ENCODE data around the gene MARK4. TPM values are rescaled to one million over a fixed set of nuclear protein-coding genes. Genes with fewer than 3 reads are reported as not detected.

The MARK4 gene
- total RNA-seq, 2 experiments from 2014 or later: 25.9 to 29.4 TPM

DNA sequence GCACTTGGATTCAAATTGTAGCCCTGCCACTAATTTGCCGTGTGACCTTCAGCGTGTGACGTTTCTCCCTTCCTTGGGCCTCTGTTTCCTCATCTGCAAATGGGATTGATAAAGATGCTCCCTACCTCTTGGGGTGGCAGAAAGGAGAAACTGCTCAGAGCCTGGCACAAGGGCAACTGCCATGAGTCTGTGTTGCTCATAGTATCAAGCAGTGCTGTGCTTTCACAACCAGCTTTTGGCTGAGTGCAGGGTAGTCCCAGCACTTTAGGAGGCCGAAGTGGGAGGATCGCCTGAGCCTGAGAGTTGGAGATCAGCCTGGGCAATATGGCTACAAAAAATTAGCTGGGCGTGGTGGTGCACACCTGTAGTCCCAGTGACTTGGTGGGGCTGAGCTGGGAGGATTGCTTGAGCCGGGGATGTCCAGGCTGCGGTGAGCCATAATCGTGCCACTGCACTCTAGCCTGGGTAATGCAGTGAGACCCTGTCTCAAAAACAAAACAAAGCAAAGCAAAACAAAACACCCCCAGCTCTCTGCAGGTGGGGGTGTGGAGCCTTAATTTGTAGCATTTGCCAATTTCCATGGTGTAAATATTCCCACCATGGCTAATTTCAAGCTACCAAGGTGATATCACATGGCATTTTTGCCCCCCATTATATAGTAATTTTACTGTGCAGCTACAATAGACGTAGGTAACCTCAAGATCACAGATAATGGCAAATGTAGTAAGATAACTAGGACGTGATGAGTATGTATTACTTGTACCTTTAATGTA is 1.6 kb upstream of the MARK4 start:
- Mint-ChIP-seq H3K36me3 (no peaks in the 10 kb centered on the region), H3K4me1 (peaks cover 33% of the 10 kb centered on the region), H3K9me3 (ENCODE audit: low read depth) (no peaks in the 10 kb centered on the region), H3K27me3 (peaks cover 2% of the 10 kb centered on the region), H3K4me3 (no peak overlapping the region), H3K27ac (no peak overlapping the region)
- no peak for ATAC-seq
- no peak for DNase-seq
- CTCF ChIA-PET: interaction anchor here (0.6 to 1.9 kb wide), 19 partner anchors 8 to 190 kb away, joined by 3 to 12 read pairs (median 3); partner anchors contain the start of genes BLOC1S3, PPP1R37 and TRAPPC6A

- Mint-ChIP-seq H3K4me3 (peak overlapping the region; percentile 78), H3K36me3 (no peaks in the 10 kb centered on the region), H3K27ac (peak overlapping the region; percentile 78), H3K27me3 (peaks cover 2% of the 10 kb centered on the region), H3K4me1 (peaks cover 35% of the 10 kb centered on the region), H3K9me3 (ENCODE audit: low read depth) (no peaks in the 10 kb centered on the region)
- ATAC-seq (no peak), DNase-seq (no peak)
- CTCF ChIA-PET: interaction anchor here (0.7 to 1.9 kb wide), 6 partner anchors 72 to 191 kb away, joined by 3 to 12 read pairs (median 4); partner anchors contain the start of genes BLOC1S3, PPP1R37 and TRAPPC6A
These were observed 747 bp upstream of the MARK4 start for GRCh38 chr19:45250216-45250831.

- CTCF ChIA-PET: interaction anchor here (0.8 to 1.8 kb wide), 4 partner anchors 73 to 227 kb away, joined by 3 to 4 read pairs (median 4); partner anchors contain the start of gene BLOC1S3
These were observed 632 bp downstream of the MARK4 start for GRCh38 chr19:45251452-45252354.

GRCh38 chr19:45253396-45254027 is 2.4 kb downstream of the MARK4 start:
- Mint-ChIP-seq H3K4me1 (peaks cover 33% of the 10 kb centered on the region), H3K27ac (no peak overlapping the region)
- DNase-seq: no peak

More at GRCh38 chr19:45251452-45252354, 632 bp downstream of the MARK4 start:
- ATAC-seq (peak; percentile 52), DNase-seq (no peak)
- Mint-ChIP-seq H3K27me3 (peaks cover 2% of the 10 kb centered on the region), H3K9me3 (ENCODE audit: low read depth) (no peaks in the 10 kb centered on the region), H3K27ac (peak overlapping the region; percentile 61), H3K4me1 (peaks cover 35% of the 10 kb centered on the region), H3K4me3 (peak overlapping the region; percentile 73), H3K36me3 (no peaks in the 10 kb centered on the region)

DNA sequence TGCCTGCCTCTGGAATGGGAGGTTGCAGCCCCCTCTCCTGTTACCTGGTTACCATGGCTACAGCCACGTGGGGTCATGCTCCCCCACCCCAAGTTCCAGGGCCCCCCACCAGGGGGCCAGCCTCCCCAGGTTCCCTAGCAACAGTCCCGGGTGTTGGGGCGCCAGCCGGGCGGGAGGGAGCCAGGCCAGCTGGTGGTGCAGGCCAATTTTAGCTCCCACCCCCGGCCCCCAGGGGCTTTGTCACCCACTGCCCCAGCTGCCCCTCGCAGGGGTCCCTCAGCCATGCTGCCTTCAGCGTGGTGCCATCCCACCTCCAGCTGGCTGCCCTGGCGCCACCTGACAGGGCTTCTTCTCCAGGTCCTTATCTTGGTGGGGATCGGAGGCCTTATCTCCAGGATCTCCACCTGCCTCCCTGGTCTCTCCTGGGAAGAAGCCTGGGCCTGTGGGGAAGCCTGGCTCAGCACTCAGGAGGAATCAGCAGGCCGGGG is 3.0 kb downstream of the MARK4 start:
- Mint-ChIP-seq H3K27me3 (peaks cover 2% of the 10 kb centered on the region), H3K4me1 (peaks cover 29% of the 10 kb centered on the region), H3K9me3 (ENCODE audit: low read depth) (no peaks in the 10 kb centered on the region), H3K36me3 (no peaks in the 10 kb centered on the region), H3K27ac (no peak overlapping the region), H3K4me3 (no peak overlapping the region)
- DNase-seq: no peak
- no peak for ATAC-seq
- CTCF ChIA-PET: interaction anchor here (0.9 to 1.7 kb wide), 2 partner anchors 64 to 85 kb away, joined by 3 to 5 read pairs; no protein-coding TSS in a partner anchor

More at GRCh38 chr19:45253396-45254027, 2.4 kb downstream of the MARK4 start:
- Mint-ChIP-seq H3K27me3 (peaks cover 2% of the 10 kb centered on the region), H3K9me3 (ENCODE audit: low read depth) (no peaks in the 10 kb centered on the region), H3K4me3 (no peak overlapping the region), H3K36me3 (no peaks in the 10 kb centered on the region)
- no peak for ATAC-seq
- CTCF ChIA-PET: interaction anchor here (0.9 to 1.7 kb wide), 3 partner anchors 65 to 86 kb away, joined by 3 to 5 read pairs (median 4); partner anchors contain the start of gene BLOC1S3

DNA sequence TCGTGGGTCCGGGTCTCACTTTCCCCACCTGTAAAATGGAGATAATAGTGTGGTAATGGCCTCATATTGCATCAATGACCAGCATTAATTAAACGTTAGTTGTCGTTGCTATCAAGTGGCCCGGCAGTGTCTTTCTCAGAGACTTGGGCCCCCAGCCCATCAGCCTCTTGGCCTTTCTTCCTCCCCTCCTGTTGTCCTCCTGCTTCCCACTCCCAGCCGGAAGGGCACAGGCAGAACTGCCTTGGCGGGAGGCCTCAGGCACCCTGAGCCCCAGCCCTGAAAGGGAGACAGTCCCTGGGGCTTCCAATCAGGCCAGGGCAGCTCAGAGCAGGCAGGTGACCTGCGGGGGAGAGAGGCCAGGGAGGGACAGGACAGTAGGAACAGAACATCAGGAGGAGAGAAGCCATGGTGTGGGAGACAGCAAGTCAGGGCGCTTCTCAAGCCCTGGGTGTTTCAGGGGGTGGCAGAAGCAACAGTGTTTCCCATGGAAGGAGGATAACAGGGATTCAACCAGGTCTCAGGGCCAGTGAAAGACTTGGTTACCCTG is 4.6 kb downstream of the MARK4 start:
- no peaks in the 10 kb centered on the region for H3K9me3 Mint-ChIP-seq (ENCODE audit: low read depth)
- no peaks in the 10 kb centered on the region for H3K36me3 Mint-ChIP-seq
- H3K4me1 Mint-ChIP-seq: peaks cover 25% of the 10 kb centered on the region
- H3K27ac Mint-ChIP-seq: no peak overlapping the region
- CTCF ChIA-PET: no interaction called here
- peaks cover 1% of the 10 kb centered on the region for H3K27me3 Mint-ChIP-seq
- no peak overlapping the region for H3K4me3 Mint-ChIP-seq
- ATAC-seq (no peak), DNase-seq (no peak)

DNA sequence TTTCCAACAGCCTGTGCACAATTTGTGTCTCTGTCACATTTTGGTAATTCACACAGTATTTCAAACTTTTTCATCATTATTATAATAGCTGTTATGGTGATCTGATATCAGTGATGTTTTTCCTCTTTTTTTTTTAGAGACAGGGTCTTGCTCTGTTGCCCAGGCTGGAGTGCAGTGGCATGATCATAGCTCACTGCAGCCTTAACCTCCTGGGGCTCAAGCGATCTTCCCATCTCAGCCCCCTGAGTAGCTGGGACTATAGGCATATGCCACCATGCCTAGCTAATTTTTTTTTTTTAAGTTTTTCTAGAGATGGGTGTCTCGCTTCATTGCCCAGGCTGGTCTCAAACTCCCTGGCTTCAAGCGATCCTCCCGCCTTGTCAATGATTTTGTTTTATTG is 5.8 kb downstream of the MARK4 start:
- CTCF ChIA-PET: interaction anchor here (0.7 to 1.3 kb wide), 2 partner anchors 50 to 82 kb away, joined by 3 to 5 read pairs; no protein-coding TSS in a partner anchor
- Mint-ChIP-seq H3K4me3 (no peak overlapping the region), H3K9me3 (ENCODE audit: low read depth) (no peaks in the 10 kb centered on the region), H3K27me3 (no peaks in the 10 kb centered on the region), H3K27ac (no peak overlapping the region), H3K4me1 (peaks cover 23% of the 10 kb centered on the region), H3K36me3 (no peaks in the 10 kb centered on the region)
- no peak for ATAC-seq
- DNase-seq: no peak

GRCh38 chr19:45258862-45259261 is 7.8 kb downstream of the MARK4 start:
- DNase-seq (no peak), ATAC-seq (no peak)
- H3K4me3 Mint-ChIP-seq: no peak overlapping the region
- no peaks in the 10 kb centered on the region for H3K27me3 Mint-ChIP-seq
- H3K27ac Mint-ChIP-seq: no peak overlapping the region
- CTCF ChIA-PET: no interaction called here
- no peaks in the 10 kb centered on the region for H3K36me3 Mint-ChIP-seq
- H3K9me3 Mint-ChIP-seq (ENCODE audit: low read depth): no peaks in the 10 kb centered on the region
- H3K4me1 Mint-ChIP-seq: peaks cover 5% of the 10 kb centered on the region

DNA sequence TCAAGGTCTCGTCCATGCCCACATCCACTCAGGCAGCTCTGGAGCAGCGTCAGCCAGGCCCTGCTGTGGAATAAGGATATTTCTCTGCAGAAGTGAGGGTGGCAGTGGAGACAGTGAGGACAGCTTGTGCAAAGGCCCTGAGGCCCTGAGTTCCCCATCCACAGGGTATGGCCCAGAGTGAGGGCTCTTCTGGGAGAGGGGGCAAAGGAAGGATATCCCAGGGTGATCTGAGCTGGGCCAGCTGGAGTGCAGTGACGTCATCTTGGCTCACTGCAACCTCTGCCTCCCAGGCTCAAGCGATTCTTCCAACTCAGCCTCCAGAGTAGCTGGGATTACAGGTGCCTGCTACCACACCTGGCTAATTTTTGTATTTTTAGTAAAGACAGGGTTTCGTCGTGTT is 11.5 kb downstream of the MARK4 start:
- Mint-ChIP-seq H3K9me3 (ENCODE audit: low read depth) (no peaks in the 10 kb centered on the region), H3K4me3 (no peak overlapping the region), H3K27ac (no peak overlapping the region), H3K36me3 (no peaks in the 10 kb centered on the region), H3K4me1 (no peaks in the 10 kb centered on the region), H3K27me3 (no peaks in the 10 kb centered on the region)
- ATAC-seq: no peak
- DNase-seq: no peak
- CTCF ChIA-PET: interaction anchor here (1.0 kb wide), 1 partner anchor 76 kb away, joined by 3 read pairs; no protein-coding TSS in a partner anchor

DNA sequence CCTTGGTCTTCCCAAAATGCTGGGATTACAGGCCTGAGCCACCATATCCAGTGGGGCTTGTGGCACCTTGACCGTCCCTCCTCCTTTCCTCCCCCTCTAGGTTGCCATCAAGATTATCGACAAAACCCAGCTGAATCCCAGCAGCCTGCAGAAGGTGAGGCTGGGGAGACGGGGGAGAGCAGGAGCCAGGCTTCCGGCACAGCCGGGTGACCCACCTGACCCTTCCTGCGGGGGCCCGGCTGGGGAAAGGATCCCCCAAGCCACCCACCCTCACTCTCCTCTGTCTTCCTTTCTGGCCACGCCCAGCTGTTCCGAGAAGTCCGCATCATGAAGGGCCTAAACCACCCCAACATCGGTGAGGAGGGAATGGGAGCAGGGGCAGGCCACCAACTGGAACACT is 11.9 kb downstream of the MARK4 start:
- no peak overlapping the region for H3K4me3 Mint-ChIP-seq
- ATAC-seq (no peak), DNase-seq (no peak)
- H3K4me1 Mint-ChIP-seq: no peaks in the 10 kb centered on the region
- H3K27me3 Mint-ChIP-seq: no peaks in the 10 kb centered on the region
- no peaks in the 10 kb centered on the region for H3K9me3 Mint-ChIP-seq (ENCODE audit: low read depth)
- H3K27ac Mint-ChIP-seq: no peak overlapping the region
- CTCF ChIA-PET: interaction anchor here (1.0 kb wide), 1 partner anchor 76 kb away, joined by 3 read pairs; no protein-coding TSS in a partner anchor
- H3K36me3 Mint-ChIP-seq: no peaks in the 10 kb centered on the region

DNA sequence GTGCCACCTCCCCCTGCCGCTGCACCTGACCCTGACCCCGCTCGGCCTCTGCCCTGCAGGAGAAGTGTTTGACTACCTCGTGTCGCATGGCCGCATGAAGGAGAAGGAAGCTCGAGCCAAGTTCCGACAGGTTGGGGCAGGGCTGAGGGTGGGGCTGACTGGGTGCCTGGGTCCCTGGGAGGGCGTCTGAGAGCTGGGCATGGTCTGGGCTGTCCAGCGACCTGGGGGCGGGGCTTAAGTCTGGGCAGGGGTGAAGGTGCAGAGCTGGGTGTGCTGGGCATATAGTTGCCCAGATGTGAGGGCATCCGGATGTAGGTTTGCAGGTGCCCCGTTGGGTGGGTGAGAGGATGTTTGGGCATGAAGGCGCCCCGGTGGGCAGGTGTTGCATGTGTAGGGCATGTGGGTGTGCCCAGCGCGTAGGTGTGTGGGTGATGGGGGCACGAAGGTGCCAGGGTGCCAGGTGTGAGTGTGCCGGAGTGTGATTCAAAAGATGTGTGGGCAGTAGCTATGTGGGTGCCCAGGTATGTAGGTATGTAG is 13.8 kb downstream of the MARK4 start:
- ATAC-seq (no peak), DNase-seq (no peak)
- H3K36me3 Mint-ChIP-seq: no peaks in the 10 kb centered on the region
- CTCF ChIA-PET: interaction anchor here (1.2 kb wide), 1 partner anchor 16 kb away, joined by 3 read pairs; no protein-coding TSS in a partner anchor
- H3K27me3 Mint-ChIP-seq: no peaks in the 10 kb centered on the region
- no peaks in the 10 kb centered on the region for H3K4me1 Mint-ChIP-seq
- H3K27ac Mint-ChIP-seq: no peak overlapping the region
- H3K9me3 Mint-ChIP-seq (ENCODE audit: low read depth): no peaks in the 10 kb centered on the region
- H3K4me3 Mint-ChIP-seq: no peak overlapping the region

- Mint-ChIP-seq H3K27ac (no peak overlapping the region), H3K4me1 (no peaks in the 10 kb centered on the region), H3K27me3 (no peaks in the 10 kb centered on the region), H3K36me3 (no peaks in the 10 kb centered on the region), H3K9me3 (ENCODE audit: low read depth) (no peaks in the 10 kb centered on the region), H3K4me3 (no peak overlapping the region)
- no peak for DNase-seq
- no peak for ATAC-seq
- CTCF ChIA-PET: no interaction called here
These were observed 14.3 kb downstream of the MARK4 start for GRCh38 chr19:45265375-45265774.

Data from activated CD8-positive, alpha-beta memory T cell treated with anti-CD3 and anti-CD28 coated beads, Interleukin-2, amount 10 ng/mL, durations not matched to agents 7 days and 5 days (primary cell).